ENCODE results near the gene CNOT6.
"Not testable (repeated sequence)": the region's sequence is repeated elsewhere in the genome, so short reads cannot be mapped to it uniquely, and the experiment has no call there.

CNOT6 gene

GRCh38 chr5:180494060-180494509 lies at the start of gene CNOT6:
TSS of gene CNOT6 (plus strand) at chr5:180494379. CDS start at chr5:180529277, 34,898 bp downstream.
- DNase-seq, result peak; percentile 95

GRCh38 chr5:180454752-180455151 lies 39.4 kb upstream of the CNOT6 start:
- no peak for DNase-seq

GRCh38 chr5:180455872-180456271 lies 38.3 kb upstream of the CNOT6 start:
- no peak for DNase-seq

DNA sequence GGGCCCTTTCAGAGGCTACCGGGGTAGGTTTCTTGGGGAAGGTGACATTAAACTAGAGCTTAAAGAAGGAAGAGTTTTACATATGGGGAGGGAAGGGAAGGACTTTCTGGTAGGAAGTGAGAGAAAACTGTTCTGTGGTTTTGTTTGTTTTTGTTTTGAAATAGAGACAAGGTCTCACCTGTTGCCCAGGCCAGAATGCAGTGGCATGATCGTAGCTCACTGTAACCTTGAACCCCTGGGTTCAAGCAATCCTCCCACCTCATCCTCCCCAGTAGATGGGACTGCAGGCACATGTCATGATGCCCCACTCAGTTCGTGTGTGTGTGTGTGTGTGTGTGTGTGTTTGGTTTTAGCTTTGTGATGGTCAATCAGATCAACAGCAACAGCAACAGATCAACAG lies 37.4 kb upstream of the CNOT6 start:
- no peak for DNase-seq

- DNase-seq, result not testable (repeated sequence)
Measured at GRCh38 chr5:180458852-180459673, 35.1 kb upstream of the CNOT6 start.

DNA sequence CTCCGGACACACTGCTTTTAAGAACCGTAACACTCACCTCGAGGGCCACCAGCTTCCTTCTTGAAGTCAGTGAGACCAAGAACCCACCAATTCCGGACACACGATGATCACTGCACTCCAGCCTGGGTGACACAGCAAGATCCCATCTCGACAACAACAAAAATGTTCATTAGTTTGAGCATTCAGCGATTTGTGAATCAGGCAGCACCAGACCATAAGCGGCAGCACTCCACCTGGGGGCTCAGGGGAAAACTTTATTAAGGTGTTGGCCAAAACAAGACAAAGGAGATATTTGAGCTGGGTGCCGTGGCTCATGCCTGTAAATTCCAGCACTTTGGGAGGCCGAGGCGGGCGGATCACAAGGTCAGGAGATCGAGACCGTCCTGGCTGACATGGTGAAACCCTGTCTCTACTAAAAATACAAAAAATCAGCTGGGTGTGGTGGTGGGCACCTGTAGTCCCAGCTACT lies 34.5 kb upstream of the CNOT6 start:
- not testable (repeated sequence) for DNase-seq

GRCh38 chr5:180460834-180461233 lies 33.3 kb upstream of the CNOT6 start:
- DNase-seq, result no peak

- DNase-seq, result no peak
Measured at GRCh38 chr5:180461303-180461702, 32.9 kb upstream of the CNOT6 start.

GRCh38 chr5:180463216-180463900 lies 30.8 kb upstream of the CNOT6 start:
- no peak for DNase-seq

DNA sequence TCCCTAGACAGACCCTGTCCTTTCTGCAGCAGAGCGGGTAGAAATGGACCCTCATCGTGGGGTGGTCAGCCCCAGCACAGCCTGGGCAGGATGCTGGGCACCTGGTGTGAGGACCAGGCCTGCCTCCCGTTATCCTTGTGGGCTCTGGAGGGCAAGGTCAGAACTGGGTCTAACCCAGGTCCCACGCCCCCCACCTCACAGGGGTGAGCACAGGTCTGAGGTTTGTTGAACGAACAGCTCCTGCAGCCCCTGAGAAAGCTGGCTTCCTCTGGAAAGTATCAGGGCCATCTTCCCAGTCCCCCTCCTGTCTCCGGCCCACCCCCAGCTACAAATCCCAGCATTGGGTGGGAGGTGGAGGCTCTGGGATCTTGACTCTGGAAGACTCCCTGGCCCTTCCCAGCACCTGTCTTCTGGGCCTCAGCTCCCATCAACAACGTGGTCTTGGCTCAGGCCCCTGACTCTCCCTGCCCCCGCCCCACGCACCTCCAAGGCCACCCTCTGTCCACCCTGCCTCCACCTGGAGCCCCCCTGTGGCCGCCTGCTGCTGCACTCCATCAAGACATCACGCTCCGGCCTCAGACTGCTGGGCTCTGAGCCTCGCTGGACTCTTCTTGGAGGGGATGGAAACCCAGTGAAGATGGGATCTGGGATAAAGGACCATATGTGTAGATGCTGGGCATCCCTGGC lies 30.1 kb upstream of the CNOT6 start:
- DNase-seq, result no peak

DNA sequence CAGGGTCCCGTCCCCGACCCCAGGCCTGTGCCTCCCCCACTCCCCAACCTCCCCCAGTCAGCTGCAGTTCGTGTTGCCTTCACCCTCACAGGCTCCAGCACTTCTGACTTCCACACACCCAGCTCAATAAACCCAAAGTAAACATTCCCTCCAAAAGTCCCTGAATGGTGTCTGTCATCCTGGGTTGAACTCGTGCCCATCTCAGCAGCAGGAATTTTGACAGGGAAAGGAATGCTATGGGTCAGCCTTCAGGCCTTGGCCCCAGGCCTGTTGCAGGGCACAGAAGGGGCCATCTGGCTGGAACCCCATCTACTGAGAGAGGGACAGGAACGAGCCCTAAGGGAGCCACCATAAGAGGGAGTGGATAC lies 29.6 kb upstream of the CNOT6 start:
- no peak for DNase-seq

DNA sequence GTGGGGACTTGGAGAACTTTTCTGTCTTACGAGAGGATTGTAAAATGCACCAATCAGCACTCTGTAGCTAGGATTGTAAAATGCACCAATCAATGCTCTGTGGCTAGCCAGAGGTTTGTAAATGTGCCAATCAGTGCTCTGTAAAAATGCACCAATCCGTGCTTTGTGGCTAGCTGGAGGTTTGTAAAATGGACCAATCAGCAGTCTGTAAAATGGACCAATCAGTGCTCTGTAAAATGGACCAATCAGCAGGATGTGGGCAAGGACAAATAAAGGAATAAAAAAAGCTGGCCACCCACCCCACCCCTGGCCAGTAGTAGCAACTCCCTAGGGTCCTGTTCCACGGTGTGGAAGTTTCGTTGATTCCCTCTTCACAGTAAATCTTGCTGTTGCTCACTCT lies 29.1 kb upstream of the CNOT6 start:
- DNase-seq, result not testable (repeated sequence)

GRCh38 chr5:180466316-180466715 lies 27.9 kb upstream of the CNOT6 start:
- DNase-seq, result no peak

DNA sequence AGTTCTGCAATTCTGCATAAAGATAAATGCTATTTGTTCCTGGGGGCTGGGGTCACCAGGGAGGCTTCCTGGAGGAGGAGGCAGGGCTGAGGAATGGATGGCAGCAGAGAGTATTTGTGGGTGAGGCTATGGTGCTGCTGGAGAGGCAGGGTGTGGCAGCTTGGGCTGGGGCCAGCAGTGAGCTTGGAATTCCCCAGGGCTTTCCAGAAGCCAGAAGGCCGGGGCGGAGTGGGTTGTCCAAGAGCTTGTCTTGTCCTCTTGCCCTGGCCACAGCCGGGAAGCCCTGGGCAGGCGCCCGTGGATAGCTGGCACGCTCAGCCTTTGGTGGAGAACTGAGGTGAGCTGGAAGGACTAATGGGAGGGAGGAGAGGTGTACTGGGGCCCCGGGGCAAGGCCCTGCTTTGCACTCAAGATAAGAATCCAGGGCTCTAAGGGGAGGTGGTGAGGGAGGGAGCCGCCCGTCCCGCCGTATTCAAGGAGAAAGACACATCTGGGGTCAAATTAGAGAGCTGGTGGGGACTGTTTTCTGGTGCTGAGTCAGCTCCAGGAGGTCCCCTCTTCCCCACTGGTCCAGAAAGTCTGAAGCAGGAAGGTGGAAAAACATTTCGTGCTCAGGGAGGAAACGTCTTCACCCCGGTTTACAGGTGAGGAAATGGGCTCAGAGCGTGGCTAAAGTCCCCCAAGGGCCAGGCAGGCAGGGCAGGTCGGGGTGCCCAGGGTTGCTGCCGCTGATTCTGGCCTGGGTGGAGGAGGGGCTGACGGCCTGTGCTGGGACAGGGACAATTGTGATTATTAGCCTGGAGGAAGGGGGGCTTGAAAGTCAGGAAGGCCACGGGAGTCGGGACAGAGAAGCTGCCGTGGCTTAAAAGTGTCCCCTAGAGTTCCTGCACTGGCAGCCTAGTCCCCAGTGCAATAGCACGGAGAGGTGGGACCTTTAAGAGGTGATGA lies 26.9 kb upstream of the CNOT6 start:
- no peak for DNase-seq

DNA sequence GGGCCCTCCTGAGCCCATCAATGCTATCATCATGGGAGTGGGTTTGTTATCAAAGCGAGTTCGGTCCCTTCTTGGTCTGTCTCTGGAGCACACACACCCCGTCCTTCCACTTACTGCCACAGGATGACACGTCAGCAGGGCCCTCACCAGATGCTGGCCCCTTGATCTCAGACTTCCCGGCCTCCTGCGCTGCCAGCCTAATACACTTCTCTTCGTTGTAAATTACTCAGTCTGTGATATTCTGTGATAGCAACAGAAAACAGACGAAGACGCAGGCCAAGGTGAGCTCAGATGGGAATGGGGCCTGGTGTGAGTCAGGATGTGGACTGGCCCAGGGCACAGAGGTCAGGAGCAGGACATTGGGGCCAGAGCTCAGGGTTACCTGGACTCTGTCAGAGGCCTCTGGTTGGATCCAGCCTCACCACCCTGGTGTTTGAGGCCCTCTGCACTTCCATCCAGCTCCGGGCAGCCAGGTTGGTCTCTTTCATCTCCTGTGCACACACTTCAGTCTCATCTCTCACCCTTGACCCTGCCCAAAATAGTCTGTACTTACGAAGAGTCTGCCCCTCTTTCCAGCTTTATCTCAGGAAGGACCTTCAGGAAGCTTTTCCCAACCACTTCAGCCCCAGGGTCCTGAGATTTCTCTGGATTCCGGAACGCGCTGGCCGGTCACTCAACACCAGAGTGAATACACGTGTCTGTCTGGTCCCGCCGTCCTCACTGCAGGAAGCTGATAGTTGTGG lies 26.0 kb upstream of the CNOT6 start:
- no peak for DNase-seq

- DNase-seq, result no peak
Measured at GRCh38 chr5:180468732-180469585, 25.2 kb upstream of the CNOT6 start.

DNA sequence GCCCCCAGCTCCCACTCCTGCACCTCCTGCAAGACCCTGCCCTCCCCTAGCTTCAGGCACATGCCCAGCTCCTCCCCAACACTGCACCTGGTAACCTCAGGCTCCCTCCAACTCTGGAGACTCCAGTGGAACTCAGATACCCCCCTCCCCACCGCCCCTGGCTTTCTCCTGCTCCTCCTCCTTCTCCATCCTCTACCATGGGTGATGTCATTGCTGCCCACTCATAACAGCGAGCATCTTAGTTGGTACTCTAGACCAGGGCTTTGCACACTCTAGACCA lies 24.7 kb upstream of the CNOT6 start:
- no peak for DNase-seq

DNA sequence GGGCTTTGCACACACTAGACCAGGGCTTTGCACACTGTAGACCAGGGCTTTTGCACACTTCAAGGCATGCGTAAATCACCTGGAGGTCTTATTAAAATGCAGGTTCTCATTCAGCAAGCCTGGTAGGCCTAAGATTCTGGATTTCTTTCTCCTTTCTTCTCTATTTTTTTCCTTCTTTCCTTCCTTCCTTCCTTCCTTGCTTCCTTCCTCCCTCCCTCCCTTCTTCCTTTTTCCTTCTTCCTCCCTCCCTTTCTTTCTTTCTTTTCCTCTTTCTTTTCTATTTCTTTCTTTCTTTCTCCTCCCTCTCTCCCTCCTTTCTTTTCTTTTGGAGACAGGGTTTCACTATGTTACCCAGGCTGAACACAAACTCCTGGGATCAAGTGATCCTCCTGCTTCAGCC lies 24.3 kb upstream of the CNOT6 start:
- DNase-seq, result no peak

DNA sequence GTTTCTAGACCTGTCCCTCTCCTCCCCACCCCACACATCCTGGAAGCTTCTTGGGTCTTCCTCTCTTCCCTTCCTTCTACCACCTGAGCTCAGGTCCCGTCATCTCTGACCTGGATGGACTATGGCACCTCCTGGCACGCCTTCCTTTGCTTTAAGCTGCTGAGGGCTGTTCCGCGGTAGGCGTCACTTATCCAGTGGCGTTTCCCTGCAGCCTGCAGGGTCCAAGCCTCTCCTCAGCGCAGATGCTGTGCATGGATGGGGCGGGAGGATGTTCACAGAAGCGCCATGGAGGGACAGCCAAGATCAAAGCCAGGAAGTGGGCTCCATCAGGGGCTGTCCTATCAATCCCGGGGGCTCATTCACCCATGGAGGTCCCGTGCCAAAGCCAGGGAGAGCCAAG lies 23.8 kb upstream of the CNOT6 start:
- DNase-seq, result no peak

DNA sequence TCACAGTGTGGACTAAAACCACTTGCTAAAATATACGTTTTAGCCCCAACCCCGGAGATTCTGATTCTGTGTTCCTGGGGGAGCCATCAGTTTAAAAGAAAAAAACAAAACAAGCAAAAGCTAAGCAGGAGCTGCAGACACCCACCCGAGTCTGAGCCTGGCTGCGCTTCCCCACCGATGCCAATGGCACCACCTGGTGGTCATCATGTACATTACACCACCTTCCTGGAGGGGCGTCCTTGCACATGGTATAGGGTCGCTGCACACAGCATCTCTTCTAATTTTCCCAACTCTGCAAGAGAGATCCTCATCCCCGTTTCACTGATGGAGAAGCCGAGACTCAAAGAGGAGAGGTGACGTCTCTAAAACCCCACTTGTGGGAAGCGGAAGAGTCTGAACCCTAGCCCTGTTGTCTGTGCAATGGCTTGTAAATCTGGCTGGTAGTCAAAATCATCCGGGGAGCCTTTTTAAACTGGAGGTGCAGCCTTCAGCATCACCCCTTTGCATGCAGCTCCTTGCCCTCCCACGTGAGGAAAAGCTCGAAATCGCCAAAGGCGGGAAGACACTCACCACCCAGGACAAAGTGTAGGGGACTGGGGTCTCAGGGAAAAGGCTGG lies 23.1 kb upstream of the CNOT6 start:
- DNase-seq, result peak; percentile 65

- DNase-seq, result no peak
Measured at GRCh38 chr5:180471866-180472265, 22.3 kb upstream of the CNOT6 start.

Measured in OCI-M1 (cell line).